GM18526 (cell line): Measurements from ENCODE around the gene PLAC8.

ENCODE experiments used
- POLR2A ChIP-seq: IDR thresholded peaks from 3 replicates; pipeline ENCODE4 v1.6.1; 2011; ENCODE audit not compliant: insufficient read length; ENCODE audit errors: extremely low read depth

Gene PLAC8, protein sequence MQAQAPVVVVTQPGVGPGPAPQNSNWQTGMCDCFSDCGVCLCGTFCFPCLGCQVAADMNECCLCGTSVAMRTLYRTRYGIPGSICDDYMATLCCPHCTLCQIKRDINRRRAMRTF

GRCh38 chr4:83114576-83114975 lies at the start of gene PLAC8:
PLAC8 (minus strand) TSS chr4:83114729; CDS start chr4:83107921, 6,808 bp downstream.
- peak; percentile 50 for TF ChIP-seq POLR2A

- no peak for TF ChIP-seq POLR2A
These were observed 38.9 kb upstream of the PLAC8 start for GRCh38 chr4:83153417-83153816.

- TF ChIP-seq POLR2A: no peak
These were observed 38.2 kb upstream of the PLAC8 start for GRCh38 chr4:83152746-83153145.

- TF ChIP-seq POLR2A: no peak
These were observed 37.1 kb upstream of the PLAC8 start for GRCh38 chr4:83151651-83152050.

DNA sequence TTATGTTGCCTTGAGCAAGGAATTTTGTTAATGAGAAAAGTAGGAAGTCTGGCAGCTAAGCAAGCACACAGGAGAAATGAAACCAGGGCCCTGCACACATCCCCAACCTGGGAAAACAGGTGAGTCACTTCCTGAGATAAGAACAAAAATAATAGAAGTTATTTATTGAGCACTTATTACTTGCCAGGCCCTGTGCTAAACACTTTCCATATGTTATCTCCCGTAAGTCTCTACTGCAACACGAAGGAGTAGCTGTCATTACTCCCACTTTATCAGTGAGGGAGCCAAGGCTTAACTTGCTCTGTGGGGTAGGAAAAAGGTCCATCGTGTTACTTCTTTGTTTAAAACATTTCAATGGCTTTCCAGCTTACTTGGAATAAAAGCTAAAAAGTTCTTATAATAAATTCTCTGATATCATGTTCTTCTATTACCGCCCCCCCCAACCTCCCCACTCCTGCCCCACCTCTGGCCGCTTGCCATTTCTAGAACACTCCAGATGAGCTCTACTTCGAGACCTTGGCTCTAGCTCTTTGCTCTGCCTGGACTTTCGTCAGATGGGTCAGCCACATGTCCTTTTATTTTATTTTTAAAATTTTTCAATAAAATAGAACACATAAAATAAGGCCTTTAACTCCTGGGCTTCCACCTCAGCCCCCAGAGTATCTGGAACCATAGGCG lies 36.3 kb upstream of the PLAC8 start:
- TF ChIP-seq POLR2A: no peak

DNA sequence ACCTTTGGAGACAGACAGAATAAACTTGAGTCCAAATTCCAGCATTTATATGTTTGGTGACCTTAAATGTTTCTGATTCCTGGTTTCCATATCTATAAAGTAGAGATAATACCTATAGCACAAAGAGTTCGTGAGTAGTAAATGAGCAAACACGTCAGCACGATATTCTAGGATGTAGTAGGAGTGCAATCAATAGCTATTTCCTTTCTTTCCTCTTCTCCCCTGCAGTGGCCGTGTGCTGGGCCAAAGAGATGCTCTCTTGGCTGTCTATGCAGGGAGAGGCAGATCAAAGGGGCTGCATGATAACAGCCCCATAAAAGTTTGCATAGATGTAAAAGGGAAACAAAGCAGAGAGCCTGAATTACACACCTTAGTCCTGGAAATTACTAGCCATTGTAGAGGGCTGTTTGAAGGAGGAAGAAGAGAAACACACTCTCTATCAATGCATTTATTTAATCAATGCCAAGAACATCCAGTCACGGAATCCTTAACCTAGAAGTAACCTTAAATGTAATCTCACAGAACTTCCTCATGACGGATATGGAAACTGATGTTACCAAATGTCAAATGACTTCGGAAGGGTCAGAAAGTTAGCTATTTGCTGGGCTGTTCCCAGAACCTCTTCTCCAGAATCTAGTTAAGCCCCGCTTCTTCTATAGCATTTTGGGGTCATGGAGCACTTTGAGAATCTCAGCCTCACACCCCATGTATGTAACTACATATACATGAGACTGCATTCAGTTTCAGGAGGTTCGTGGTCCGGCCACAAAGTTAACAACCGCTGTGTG lies 35.5 kb upstream of the PLAC8 start:
- TF ChIP-seq POLR2A: no peak

- no peak for TF ChIP-seq POLR2A
These were observed 32.3 kb upstream of the PLAC8 start for GRCh38 chr4:83146841-83147240.

GRCh38 chr4:83139514-83140156 lies 25.1 kb upstream of the PLAC8 start:
- TF ChIP-seq POLR2A: no peak

DNA sequence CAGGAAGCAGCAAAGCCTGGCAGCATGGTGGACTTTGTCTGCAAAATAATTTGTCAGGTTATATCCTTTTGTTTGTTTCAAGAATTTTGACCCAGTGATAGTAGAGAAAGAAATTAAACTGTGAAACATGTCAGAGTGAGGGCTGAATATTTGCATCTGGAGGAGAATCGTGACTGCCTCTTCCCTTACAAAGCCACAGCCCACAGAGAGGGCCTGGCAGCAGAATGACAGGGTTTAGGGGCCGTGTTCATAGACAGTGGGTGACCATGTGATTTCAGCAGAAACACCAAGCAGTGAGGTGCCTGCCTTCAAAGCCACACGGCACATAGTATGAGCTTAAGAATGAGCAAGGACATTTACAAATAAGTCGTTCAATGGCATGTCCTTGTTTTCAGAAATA lies 24.4 kb upstream of the PLAC8 start:
- no peak for TF ChIP-seq POLR2A

- no peak for TF ChIP-seq POLR2A
These were observed 17.5 kb upstream of the PLAC8 start for GRCh38 chr4:83132065-83132464.

- no peak for TF ChIP-seq POLR2A
These were observed 14.7 kb upstream of the PLAC8 start for GRCh38 chr4:83129264-83129663.

- no peak for TF ChIP-seq POLR2A
These were observed 13.9 kb upstream of the PLAC8 start for GRCh38 chr4:83128240-83128929.

DNA sequence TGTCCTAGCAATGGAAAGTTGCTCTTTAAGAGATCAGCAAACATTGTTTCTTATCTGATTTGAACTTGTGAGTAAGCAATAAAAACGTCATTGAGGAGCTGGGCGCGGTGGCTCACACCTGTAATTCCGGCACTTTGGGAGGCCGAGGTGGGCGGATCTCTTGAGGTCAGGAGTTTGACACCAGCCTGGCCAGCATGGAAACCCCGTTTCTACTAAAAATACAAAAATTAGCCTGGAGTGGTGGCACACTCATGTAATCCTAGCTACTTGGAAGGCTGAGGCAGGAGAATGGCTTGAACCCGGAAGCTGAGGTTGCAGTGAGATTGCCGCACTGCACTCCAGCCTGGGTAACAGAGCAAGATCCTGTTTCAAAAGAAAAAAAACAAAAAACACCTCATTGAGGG lies 11.2 kb upstream of the PLAC8 start:
- TF ChIP-seq POLR2A: no peak

GRCh38 chr4:83124111-83124780 lies 9.7 kb upstream of the PLAC8 start:
- TF ChIP-seq POLR2A: no peak

GRCh38 chr4:83121246-83121645 lies 6.7 kb upstream of the PLAC8 start:
- TF ChIP-seq POLR2A: no peak
